K562 (cell line): ENCODE data around the gene ZSCAN26. TPM values are rescaled to one million over a fixed set of nuclear protein-coding genes. Genes with fewer than 3 reads are reported as not detected.

Source experiments
- ASH1L ChIP-seq: fragments of 450-650 bp; IDR thresholded peaks from 2 replicates; pipeline ENCODE4 v1.6.1; 2018; ENCODE audit warnings: borderline replicate concordance, mild to moderate bottlenecking, low read depth; ENCODE audit not compliant: partially characterized antibody
- BRCA1 ChIP-seq, 2 experiments: fragments of 450-650 bp in 1 of 2; sonication (generic) in 1 of 2; formaldehyde crosslinking in 1 of 2; IDR thresholded peaks; 2 replicates each; pipeline versions ENCODE4 v1.5.0 to v1.6.1; 2017 to 2020; ENCODE audit warnings: mild to moderate bottlenecking in 1 of 2, missing genetic modification reagents in 1 of 2
- BRD4 ChIP-seq: fragments of 200-600 bp; sonication (generic); IDR thresholded peaks from 2 replicates; pipeline ENCODE4 v1.6.1; 2017; ENCODE audit warnings: inconsistent platforms
- CBX8 ChIP-seq: fragments of 200-600 bp; sonication (generic); IDR thresholded peaks from 2 replicates; pipeline ENCODE4 v1.6.1; 2012; ENCODE audit warnings: borderline replicate concordance, mixed run types, low read depth, mild to moderate bottlenecking, moderate library complexity, mixed read lengths, low read length, control low read depth, inconsistent platforms; ENCODE audit not compliant: poor library complexity, severe bottlenecking; ENCODE audit errors: extremely low read depth
- CHD1 ChIP-seq: fragments of 200-600 bp; sonication (generic); IDR thresholded peaks from one replicate; pipeline ENCODE4 v1.6.1; 2012; ENCODE audit warnings: mild to moderate bottlenecking, moderate library complexity, low read length, inconsistent platforms
- E2F6 ChIP-seq, 2 experiments: IDR thresholded peaks; 2 replicates each; pipeline ENCODE4 v1.6.1; 2011; ENCODE audit warnings: borderline replicate concordance in 1 of 2, control low read depth in 1 of 2, low read depth in 1 of 2, low read length in 1 of 2, mild to moderate bottlenecking in 1 of 2, mixed read lengths in 1 of 2, moderate library complexity in 1 of 2; ENCODE audit not compliant: insufficient read depth in 1 of 2, insufficient read length in 1 of 2, poor library complexity in 1 of 2, severe bottlenecking in 1 of 2; ENCODE audit errors: extremely low read depth in 1 of 2
- GABPA ChIP-seq: fragments of 200-800 bp; sonication (Bioruptor generic); conservative IDR thresholded peaks from 2 replicates; pipeline ENCODE4 v1.6.1; 2016; ENCODE audit warnings: low read depth, missing genetic modification characterization, missing compliant biosample characterization
- HMG20B ChIP-seq: fragments of 250-450 bp; sonication (Bioruptor Pico); IDR thresholded peaks from 2 replicates; pipeline ENCODE4 v1.5.0; 2021; ENCODE audit warnings: mild to moderate bottlenecking
- MIER1 ChIP-seq: fragments of 450-650 bp; IDR thresholded peaks from 2 replicates; pipeline ENCODE4 v1.6.1; 2016; ENCODE audit warnings: antibody characterized with exemption, mild to moderate bottlenecking, low read depth
- MTA3 ChIP-seq: fragments of 450-650 bp; formaldehyde crosslinking; IDR thresholded peaks from 2 replicates; pipeline ENCODE4 v1.6.1; 2017; ENCODE audit warnings: mild to moderate bottlenecking, borderline replicate concordance
- POLR2H ChIP-seq: IDR thresholded peaks from 2 replicates; pipeline ENCODE4 v1.6.1; 2016; ENCODE audit warnings: missing genetic modification characterization, low read depth, mild to moderate bottlenecking, control low read depth, missing compliant biosample characterization, moderate library complexity
- RHOXF2B ChIP-seq: fragments of 250-450 bp; sonication (Bioruptor Pico); conservative IDR thresholded peaks from 2 replicates; pipeline ENCODE4 v1.5.1; 2021
- SMARCA4 ChIP-seq: fragments of 450-650 bp; IDR thresholded peaks from 2 replicates; pipeline ENCODE4 v1.6.1; 2016
- TOE1 ChIP-seq, 2 experiments: fragments of 450-650 bp in 1 of 2; sonication (generic) in 1 of 2; formaldehyde crosslinking in 1 of 2; IDR thresholded peaks; 2 replicates each; pipeline versions ENCODE4 v1.7.1 to v1.8.0; 2016 to 2022; ENCODE audit warnings: borderline replicate concordance in 2 of 2, mild to moderate bottlenecking in 2 of 2, antibody characterized with exemption in 1 of 2, inconsistent platforms in 1 of 2, low read depth in 1 of 2, missing genetic modification reagents in 1 of 2, moderate library complexity in 1 of 2
- ZNF408 ChIP-seq: fragments of 250-450 bp; sonication (Bioruptor Pico); IDR thresholded peaks from 2 replicates; pipeline ENCODE4 v1.4.0; 2020; ENCODE audit warnings: low read depth, mild to moderate bottlenecking, moderate library complexity
- ZNF583 ChIP-seq: fragments of 250-450 bp; sonication (Bioruptor Pico); IDR thresholded peaks from 2 replicates; pipeline ENCODE4 v1.4.0; 2020
- ZNF644 ChIP-seq: fragments of 200-800 bp; sonication (Bioruptor generic); IDR thresholded peaks from 2 replicates; pipeline ENCODE4 v1.6.1; 2016; ENCODE audit warnings: low read depth, missing genetic modification characterization, missing compliant biosample characterization
- polyA plus RNA-seq, 8 experiments: library from polyadenylated mRNA; depleted of rRNA in 4 of 8; stranded (reverse) in 5 of 8; unstranded in 3 of 8; fragments of >200 nt; fragmentation: Nextera tagmentation in 2 of 8; fragmentation: Illumina TruSeq in 1 of 8; extraction: Ambion mirVana in 2 of 8; extraction: Trizol in 1 of 8; gene quantifications; 2 replicates each; pipeline versions ENCODE4 v1.2.1 to v1.2.3, GENCODE V29; 2011 to 2014; ENCODE audit warnings: inconsistent platforms in 1 of 8, missing spikeins in 1 of 8
- total RNA-seq, 7 experiments: library from RNA; depleted of rRNA in 6 of 7; stranded (reverse); fragments of >200 nt in 6 of 7; fragmentation: Illumina TruSeq in 2 of 7; extraction: Trizol in 2 of 7; gene quantifications; 2 replicates each; pipeline versions ENCODE4 v1.2.1 to v1.2.3, GENCODE V29; 2011 to 2021; ENCODE audit warnings: low replicate concordance in 1 of 7
- TF ChIP-seq, protein P1 (sequence below), 3 experiments: fragments of 200-800 bp in 1 of 3; fragments of 250-450 bp in 1 of 3; fragments of 450-650 bp in 1 of 3; sonication (Bioruptor Pico) in 1 of 3; sonication (Bioruptor generic) in 1 of 3; formaldehyde crosslinking in 1 of 3; IDR thresholded peaks; 2 replicates each; pipeline versions ENCODE4 v1.6.1 to v1.8.0; 2016 to 2022; ENCODE audit warnings: mild to moderate bottlenecking in 2 of 3, missing genetic modification characterization in 2 of 3, missing compliant biosample characterization in 1 of 3, moderate library complexity in 1 of 3

The ZSCAN26 gene
- total and polyA plus RNA-seq, 9 of the 15 experiments (the other 6 are each of a cell fraction or from before 2014, with no cell fraction given), result 5.9 to 14.2 (median 10.5) TPM

- TF ChIP-seq, protein P1, sequence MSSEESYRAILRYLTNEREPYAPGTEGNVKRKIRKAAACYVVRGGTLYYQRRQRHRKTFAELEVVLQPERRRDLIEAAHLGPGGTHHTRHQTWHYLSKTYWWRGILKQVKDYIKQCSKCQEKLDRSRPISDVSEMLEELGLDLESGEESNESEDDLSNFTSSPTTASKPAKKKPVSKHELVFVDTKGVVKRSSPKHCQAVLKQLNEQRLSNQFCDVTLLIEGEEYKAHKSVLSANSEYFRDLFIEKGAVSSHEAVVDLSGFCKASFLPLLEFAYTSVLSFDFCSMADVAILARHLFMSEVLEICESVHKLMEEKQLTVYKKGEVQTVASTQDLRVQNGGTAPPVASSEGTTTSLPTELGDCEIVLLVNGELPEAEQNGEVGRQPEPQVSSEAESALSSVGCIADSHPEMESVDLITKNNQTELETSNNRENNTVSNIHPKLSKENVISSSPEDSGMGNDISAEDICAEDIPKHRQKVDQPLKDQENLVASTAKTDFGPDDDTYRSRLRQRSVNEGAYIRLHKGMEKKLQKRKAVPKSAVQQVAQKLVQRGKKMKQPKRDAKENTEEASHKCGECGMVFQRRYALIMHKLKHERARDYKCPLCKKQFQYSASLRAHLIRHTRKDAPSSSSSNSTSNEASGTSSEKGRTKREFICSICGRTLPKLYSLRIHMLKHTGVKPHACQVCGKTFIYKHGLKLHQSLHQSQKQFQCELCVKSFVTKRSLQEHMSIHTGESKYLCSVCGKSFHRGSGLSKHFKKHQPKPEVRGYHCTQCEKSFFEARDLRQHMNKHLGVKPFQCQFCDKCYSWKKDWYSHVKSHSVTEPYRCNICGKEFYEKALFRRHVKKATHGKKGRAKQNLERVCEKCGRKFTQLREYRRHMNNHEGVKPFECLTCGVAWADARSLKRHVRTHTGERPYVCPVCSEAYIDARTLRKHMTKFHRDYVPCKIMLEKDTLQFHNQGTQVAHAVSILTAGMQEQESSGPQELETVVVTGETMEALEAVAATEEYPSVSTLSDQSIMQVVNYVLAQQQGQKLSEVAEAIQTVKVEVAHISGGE (CRISPR knock-in tag; IDR thresholded peaks at IDR 0.05), result peak in 2 of 3 experiments; percentile 66 to 97; a peak in 4 of 6 replicates
- TF ChIP-seq MIER1, result no peak
- TF ChIP-seq BRCA1 (IDR thresholded peaks at IDR 0.05), result no peak
- TF ChIP-seq BRCA1 (CRISPR knock-in tag; IDR thresholded peaks at IDR 0.05), result no peak
- peak; percentile 67 for TF ChIP-seq POLR2H (tag)
- TF ChIP-seq ZNF583, result no peak
- TF ChIP-seq ZNF644 (tag), result no peak
- no peak; the same call in 1 of the 2 replicates for TF ChIP-seq MTA3
- no peak for TF ChIP-seq ASH1L
- TF ChIP-seq CHD1, result peak; percentile 28
- peak; percentile 41; the same call in 1 of the 2 replicates for TF ChIP-seq RHOXF2B (CRISPR knock-in tag)
- TF ChIP-seq GABPA (tag), result peak; percentile 99
- TF ChIP-seq BRD4, result peak; percentile 10; the same call in 1 of the 2 replicates
- peak; percentile 96 to 99 for TF ChIP-seq E2F6 (IDR thresholded peaks at IDR 0.05; ENCODE audit: borderline replicate concordance in 1 of 2, extremely low read depth in 1 of 2, insufficient read depth in 1 of 2, insufficient read length in 1 of 2, low read depth in 1 of 2, low read length in 1 of 2, poor library complexity in 1 of 2, severe bottlenecking in 1 of 2)
- no peak for TF ChIP-seq ZNF408 (CRISPR knock-in tag)
- TF ChIP-seq HMG20B, result no peak
- TF ChIP-seq SMARCA4, result peak; percentile 59; the same call in 1 of the 2 replicates
- TF ChIP-seq TOE1 (IDR thresholded peaks at IDR 0.05; ENCODE audit: borderline replicate concordance), result peak; percentile 53; the same call in 1 of the 2 replicates
- 0 out of 2 replicates have a peak, but pooled peaks have one; percentile 15 for TF ChIP-seq TOE1 (CRISPR knock-in tag; IDR thresholded peaks at IDR 0.05; ENCODE audit: borderline replicate concordance, low read depth)
- no peak for TF ChIP-seq CBX8
Measured at GRCh38 chr6:28218312-28219248, 48.4 kb upstream of the ZSCAN26 start (continued).
